ENCODE results near the gene FARS2. TPM values are rescaled to one million over a fixed set of nuclear protein-coding genes. Genes with fewer than 3 reads are reported as not detected.

FARS2 gene
- total RNA-seq, 1 experiment from 2014 or later, result 17.8 TPM

DNA sequence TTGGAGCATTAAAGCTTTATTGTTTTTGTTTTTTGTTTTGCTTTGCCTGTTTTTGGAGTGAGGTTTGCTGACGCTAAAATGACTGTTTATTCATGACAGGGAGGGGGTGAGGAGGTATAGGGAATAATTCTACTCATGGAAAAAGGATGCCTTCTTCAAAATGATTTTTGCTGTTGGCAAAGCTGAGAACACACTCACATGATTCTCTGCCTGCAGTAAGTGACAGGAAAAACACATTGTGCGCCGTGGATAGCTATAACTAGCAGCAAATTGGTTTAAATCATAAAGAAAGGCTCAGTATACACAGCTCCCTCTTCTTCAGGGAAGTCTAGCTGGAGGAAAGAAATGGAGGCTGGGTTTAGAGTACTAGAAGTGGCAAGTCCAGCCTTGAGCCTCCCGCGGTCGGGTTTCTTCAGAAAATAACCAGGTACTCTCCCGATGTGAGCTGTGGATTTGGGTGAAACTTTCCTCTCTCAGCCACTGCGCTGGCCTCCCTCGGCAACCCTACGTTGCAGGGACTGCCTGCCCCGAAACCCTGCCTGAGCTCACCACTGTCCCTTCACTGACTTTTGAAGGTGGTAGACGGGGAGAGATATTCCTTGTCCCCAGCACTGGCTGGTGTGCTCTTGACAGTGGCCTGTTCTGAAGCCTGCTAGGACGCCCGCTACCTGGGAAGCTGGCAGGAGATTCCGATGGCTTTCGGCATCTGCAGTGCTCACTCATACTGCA lies 467.2 kb downstream of the FARS2 start:
- H3K36me3 ChIP-seq (ENCODE audit: insufficient read depth, low read length, poor library complexity, severe bottlenecking), result no peaks in the 10 kb centered on the region
- no TSS peak for BruUV-seq (replicated peaks)
- H3K9me3 ChIP-seq (ENCODE audit: low read depth, low read length, poor library complexity, severe bottlenecking), result no peaks in the 10 kb centered on the region
- H3K4me1 ChIP-seq (ENCODE audit: insufficient read depth, low read length, poor library complexity, severe bottlenecking), result peaks cover 40% of the 10 kb centered on the region
- H3K27me3 ChIP-seq (replicated peaks; ENCODE audit: insufficient read depth, low read depth, low read length, poor library complexity), result no peaks in the 10 kb centered on the region
- DNase-seq (ENCODE audit: low spot score), result no peak
- H3K4me3 ChIP-seq (ENCODE audit: low read depth, low read length, poor library complexity, severe bottlenecking), result no peak overlapping the region
- CTCF ChIA-PET, result interaction anchor here (0.6 kb wide), 1 partner anchor 279 kb away, joined by 6 read pairs; no protein-coding TSS in a partner anchor
- TF ChIP-seq EZH2 (IDR thresholded peaks at IDR 0.05; ENCODE audit: borderline replicate concordance, low read depth, low read length, poor library complexity, severe bottlenecking), result no peak
- TF ChIP-seq, protein P1, sequence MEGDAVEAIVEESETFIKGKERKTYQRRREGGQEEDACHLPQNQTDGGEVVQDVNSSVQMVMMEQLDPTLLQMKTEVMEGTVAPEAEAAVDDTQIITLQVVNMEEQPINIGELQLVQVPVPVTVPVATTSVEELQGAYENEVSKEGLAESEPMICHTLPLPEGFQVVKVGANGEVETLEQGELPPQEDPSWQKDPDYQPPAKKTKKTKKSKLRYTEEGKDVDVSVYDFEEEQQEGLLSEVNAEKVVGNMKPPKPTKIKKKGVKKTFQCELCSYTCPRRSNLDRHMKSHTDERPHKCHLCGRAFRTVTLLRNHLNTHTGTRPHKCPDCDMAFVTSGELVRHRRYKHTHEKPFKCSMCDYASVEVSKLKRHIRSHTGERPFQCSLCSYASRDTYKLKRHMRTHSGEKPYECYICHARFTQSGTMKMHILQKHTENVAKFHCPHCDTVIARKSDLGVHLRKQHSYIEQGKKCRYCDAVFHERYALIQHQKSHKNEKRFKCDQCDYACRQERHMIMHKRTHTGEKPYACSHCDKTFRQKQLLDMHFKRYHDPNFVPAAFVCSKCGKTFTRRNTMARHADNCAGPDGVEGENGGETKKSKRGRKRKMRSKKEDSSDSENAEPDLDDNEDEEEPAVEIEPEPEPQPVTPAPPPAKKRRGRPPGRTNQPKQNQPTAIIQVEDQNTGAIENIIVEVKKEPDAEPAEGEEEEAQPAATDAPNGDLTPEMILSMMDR (conservative IDR thresholded peaks at IDR 0.05; ENCODE audit: low read depth, low read length), result no peak
- H3K27ac ChIP-seq (ENCODE audit: low read depth, low read length, poor library complexity, severe bottlenecking), result no peak overlapping the region
- POLR2A ChIA-PET (ENCODE audit: low non-redundant PET), result no interaction called here
- intact Hi-C loops (cut with micrococcal nuclease; ENCODE audit: unreplicated experiment), result no loop called here

DNA sequence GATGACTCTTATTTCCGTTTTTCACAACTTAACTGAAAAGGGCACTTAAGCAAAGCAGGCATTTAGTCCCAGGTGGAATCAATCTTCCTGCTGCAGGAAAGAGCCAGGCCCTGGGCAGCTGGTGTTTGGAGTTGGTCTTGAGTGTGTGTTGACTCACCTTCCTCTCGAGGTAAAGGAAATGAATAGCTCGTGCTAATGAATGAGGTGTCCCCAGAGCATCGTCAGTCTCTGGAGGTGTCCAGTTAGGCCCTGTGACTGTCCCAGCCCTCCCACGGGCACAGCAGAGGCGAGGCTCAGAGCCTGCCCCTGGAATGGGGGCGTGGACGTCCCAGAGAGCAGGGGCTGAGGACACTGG lies 467.7 kb downstream of the FARS2 start:
- TF ChIP-seq, protein P1 (conservative IDR thresholded peaks at IDR 0.05; ENCODE audit: low read depth, low read length), result no peak
- no peak for TF ChIP-seq EZH2 (IDR thresholded peaks at IDR 0.05; ENCODE audit: borderline replicate concordance, low read depth, low read length, poor library complexity, severe bottlenecking)
- intact Hi-C loops (cut with micrococcal nuclease; ENCODE audit: unreplicated experiment), result no loop called here
- Histone ChIP-seq H3K36me3 (ENCODE audit: insufficient read depth, low read length, poor library complexity, severe bottlenecking) (no peaks in the 10 kb centered on the region), H3K4me1 (ENCODE audit: insufficient read depth, low read length, poor library complexity, severe bottlenecking) (peaks cover 34% of the 10 kb centered on the region), H3K9me3 (ENCODE audit: low read depth, low read length, poor library complexity, severe bottlenecking) (no peaks in the 10 kb centered on the region), H3K27ac (ENCODE audit: low read depth, low read length, poor library complexity, severe bottlenecking) (no peak overlapping the region), H3K27me3 (replicated peaks; ENCODE audit: insufficient read depth, low read depth, low read length, poor library complexity) (no peaks in the 10 kb centered on the region), H3K4me3 (ENCODE audit: low read depth, low read length, poor library complexity, severe bottlenecking) (no peak overlapping the region)
- no peak for DNase-seq (ENCODE audit: low spot score)
- ChIA-PET POLR2A (ENCODE audit: low non-redundant PET) (no interaction called here), CTCF (no interaction called here)
- no TSS peak for BruUV-seq (replicated peaks)

DNA sequence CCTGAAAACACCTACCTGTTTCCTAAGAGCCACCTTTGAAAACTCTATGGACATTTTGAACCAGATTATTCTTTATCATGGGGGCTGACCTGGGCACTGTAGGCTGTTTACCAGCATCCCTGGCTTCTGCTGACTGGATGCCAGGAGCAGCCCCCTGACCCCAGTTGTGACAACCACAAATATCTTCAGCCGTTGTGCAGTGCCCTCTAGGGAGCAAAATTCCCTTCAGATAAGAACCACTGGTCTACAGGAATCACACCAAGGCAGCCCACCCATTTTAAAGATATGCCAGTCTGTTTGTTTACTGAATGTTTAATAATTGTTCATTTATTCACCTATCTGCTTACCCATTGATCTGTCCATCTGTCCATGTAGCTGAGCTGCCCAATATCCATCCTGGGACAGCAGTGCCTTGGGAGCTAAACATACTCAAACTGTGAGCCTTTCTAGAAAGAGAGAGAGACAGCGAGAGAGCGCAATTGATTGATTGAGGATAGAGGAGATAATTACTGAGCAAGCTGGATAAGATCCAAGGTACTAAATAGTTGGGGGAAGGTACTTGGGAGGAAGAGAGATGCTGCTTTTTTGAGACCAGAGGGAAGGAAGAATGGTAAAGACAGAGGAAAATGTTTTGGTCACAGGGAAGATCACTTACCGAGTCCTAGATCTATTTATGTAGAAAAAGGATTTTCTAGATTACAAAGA lies 468.7 kb downstream of the FARS2 start:
- intact Hi-C loops (cut with micrococcal nuclease; ENCODE audit: unreplicated experiment), result no loop called here
- no peak overlapping the region for H3K27ac ChIP-seq (ENCODE audit: low read depth, low read length, poor library complexity, severe bottlenecking)
- no peak overlapping the region for H3K4me3 ChIP-seq (ENCODE audit: low read depth, low read length, poor library complexity, severe bottlenecking)
- BruUV-seq (replicated peaks), result no TSS peak
- H3K36me3 ChIP-seq (ENCODE audit: insufficient read depth, low read length, poor library complexity, severe bottlenecking), result no peaks in the 10 kb centered on the region
- H3K9me3 ChIP-seq (ENCODE audit: low read depth, low read length, poor library complexity, severe bottlenecking), result no peaks in the 10 kb centered on the region
- CTCF ChIA-PET, result no interaction called here
- POLR2A ChIA-PET (ENCODE audit: low non-redundant PET), result no interaction called here
- peaks cover 27% of the 10 kb centered on the region for H3K4me1 ChIP-seq (ENCODE audit: insufficient read depth, low read length, poor library complexity, severe bottlenecking)
- TF ChIP-seq EZH2 (IDR thresholded peaks at IDR 0.05; ENCODE audit: borderline replicate concordance, low read depth, low read length, poor library complexity, severe bottlenecking), result no peak
- TF ChIP-seq, protein P1 (conservative IDR thresholded peaks at IDR 0.05; ENCODE audit: low read depth, low read length), result peak; percentile 34
- no peaks in the 10 kb centered on the region for H3K27me3 ChIP-seq (replicated peaks; ENCODE audit: insufficient read depth, low read depth, low read length, poor library complexity)
- no peak for DNase-seq (ENCODE audit: low spot score)

Data from A673 (cell line).